Kidney capillary endothelial cell (primary cell): ENCODE measurements around the gene STARD13.

ENCODE experiments used
- DNase-seq: peaks from one replicate; pipeline ENCODE4 v3.0.0-alpha.2; 2018; ENCODE audit warnings: low spot score

The STARD13 gene

GRCh38 chr13:33083054-33083453 is 202.5 kb downstream of the STARD13 start:
- no peak for DNase-seq

GRCh38 chr13:33081666-33082065 is 203.9 kb downstream of the STARD13 start:
- no peak for DNase-seq

DNA sequence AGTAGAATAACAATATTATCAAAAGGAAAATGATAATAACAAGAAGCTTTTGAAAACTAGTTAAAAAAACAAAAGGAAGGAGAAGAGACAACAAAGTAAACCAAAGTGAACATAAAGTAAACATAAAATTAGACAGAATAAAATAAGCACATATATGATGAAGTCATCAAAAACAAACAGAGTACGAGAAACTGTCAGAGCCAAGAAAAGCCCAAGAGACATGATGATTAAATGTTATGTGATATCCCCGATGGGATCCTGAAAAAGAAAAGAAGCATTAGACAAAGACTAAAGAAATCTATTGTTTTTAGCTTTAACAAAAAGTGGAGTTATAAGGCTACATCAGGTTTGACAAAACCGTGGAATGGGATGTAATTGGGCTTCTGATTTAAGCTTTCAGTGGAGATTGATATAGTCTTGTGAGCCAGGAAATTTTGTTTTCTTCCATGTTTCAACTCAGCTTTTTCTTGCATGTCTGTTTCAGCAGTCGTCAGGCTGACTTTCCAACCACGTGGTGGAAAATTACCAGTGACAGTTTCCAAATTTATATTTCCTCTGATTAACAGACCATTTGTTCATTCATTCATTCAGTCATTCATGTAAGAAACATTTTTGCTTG is 204.5 kb downstream of the STARD13 start:
- DNase-seq, result no peak

DNA sequence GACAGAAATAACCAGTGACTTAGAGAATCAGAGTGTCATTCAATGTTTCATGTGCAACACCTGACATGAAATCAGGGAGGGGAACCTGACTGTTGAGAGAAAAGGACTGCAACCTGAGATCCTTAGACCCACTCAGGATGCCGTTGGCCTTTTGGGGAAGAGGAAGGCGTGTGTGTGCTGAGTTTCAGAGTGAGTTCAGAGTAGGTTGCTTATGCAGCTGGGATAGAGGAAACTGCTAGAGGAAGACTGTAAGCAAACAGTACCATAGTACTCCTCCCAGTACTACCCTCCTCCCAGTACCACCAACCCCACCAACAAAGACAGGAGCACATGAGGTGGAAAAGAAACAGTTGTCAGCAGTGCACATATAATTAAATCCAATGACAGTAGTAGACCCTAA is 205.6 kb downstream of the STARD13 start:
- no peak for DNase-seq

- DNase-seq, result no peak
These were observed 207.3 kb downstream of the STARD13 start for GRCh38 chr13:33078263-33078662.

- no peak for DNase-seq
These were observed 209.3 kb downstream of the STARD13 start for GRCh38 chr13:33076001-33076992.

- DNase-seq, result no peak
These were observed 212.2 kb downstream of the STARD13 start for GRCh38 chr13:33073338-33073737.

GRCh38 chr13:33072759-33073158 is 212.8 kb downstream of the STARD13 start:
- no peak for DNase-seq

GRCh38 chr13:33072282-33072681 is 213.3 kb downstream of the STARD13 start:
- DNase-seq, result no peak

- no peak for DNase-seq
These were observed 214.8 kb downstream of the STARD13 start for GRCh38 chr13:33070713-33071112.

DNA sequence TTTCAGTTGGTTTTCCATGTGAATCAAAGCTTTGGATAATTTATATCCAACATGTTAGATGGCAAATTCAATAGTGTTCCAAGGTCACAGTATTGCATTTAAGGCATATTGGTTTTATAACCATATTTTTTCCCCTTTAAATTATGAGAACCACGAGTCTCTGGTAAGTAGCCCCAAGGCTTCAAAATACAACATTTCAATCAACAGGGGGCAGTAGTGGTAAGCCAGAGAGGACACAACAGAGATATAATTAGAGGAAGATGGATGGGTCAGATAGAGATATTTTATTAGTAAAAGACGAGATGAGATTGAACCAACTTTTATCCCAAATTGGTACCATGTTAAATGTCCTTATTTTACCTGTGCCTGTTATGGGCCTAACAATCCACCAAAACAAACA is 216.2 kb downstream of the STARD13 start:
- DNase-seq, result no peak

DNA sequence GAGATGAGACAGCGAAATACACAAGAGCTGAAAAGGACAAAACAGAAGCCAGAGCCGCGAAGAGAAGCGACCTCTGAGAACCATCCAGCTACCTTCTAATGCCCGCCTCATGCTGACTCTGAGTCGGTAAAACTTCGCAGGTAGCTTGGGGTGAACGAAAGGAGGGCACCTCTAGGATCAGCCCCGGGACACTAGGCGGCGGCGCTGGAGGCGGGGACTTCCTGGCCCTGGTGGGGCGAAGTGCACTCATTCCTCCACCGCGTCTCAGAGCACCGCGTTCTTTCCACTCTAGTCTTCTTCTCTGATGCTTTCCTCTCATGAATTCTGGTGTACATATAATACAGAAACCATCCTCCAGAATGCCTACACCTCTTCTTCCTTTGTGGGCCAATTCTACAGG is 219.2 kb downstream of the STARD13 start:
- DNase-seq, result no peak

- DNase-seq, result no peak
These were observed 224.7 kb downstream of the STARD13 start for GRCh38 chr13:33060815-33061214.

DNA sequence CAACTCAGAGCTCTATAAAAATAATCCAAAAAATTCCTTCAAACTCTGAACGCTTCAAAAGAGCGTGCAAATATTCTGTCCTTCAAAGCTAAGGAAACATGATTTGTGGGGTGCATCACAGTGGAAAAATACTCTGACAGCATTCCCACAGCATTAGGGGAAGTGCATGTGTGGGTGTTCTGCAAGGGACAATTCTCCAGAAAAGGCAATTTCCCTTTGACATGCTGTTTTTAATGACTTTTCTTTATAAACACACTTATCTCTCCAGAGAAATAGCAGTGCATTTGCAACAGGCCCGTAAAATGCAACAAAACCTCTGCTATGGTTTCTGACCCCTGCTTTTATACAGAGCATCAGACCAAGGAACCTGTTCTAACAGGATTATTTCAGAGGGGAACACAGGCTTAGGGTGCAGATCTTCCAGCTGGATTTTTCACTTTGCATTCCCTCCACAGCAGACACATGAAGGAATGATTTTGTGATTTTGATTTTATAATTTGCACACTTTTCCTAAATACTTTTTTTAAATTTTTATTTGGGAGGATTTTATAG is 226.7 kb downstream of the STARD13 start:
- no peak for DNase-seq

GRCh38 chr13:33057019-33057780 is 228.4 kb downstream of the STARD13 start:
- peak; percentile 16 for DNase-seq

DNA sequence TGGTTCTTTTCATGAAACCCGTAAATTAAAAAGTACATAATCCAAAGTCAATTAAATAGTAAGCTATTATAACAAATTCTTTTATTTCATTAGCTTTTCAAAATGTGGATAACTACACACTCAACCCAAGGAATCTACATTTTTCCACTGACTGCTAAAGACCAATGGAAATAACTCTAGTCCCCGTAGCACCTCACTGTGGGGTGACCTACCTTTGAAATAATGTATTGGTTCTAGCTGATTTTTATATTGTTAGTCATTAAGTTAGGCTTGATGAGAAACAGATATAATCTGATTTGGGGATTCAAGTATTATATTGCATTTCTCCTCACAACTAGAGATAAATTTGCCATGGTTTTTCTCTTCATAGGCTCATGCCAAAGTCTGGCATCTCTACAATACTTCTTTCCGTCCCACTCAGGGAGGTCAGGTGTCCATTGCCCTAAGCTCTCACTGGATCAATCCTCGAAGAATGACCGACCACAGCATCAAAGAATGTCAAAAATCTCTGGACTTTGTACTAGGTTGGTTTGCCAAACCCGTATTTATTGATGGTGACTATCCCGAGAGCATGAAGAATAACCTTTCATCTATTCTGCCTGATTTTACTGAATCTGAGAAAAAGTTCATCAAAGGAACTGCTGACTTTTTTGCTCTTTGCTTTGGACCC is 232.0 kb downstream of the STARD13 start:
- no peak for DNase-seq
